ENCODE data around the gene MRPL33.

The MRPL33 gene

DNA sequence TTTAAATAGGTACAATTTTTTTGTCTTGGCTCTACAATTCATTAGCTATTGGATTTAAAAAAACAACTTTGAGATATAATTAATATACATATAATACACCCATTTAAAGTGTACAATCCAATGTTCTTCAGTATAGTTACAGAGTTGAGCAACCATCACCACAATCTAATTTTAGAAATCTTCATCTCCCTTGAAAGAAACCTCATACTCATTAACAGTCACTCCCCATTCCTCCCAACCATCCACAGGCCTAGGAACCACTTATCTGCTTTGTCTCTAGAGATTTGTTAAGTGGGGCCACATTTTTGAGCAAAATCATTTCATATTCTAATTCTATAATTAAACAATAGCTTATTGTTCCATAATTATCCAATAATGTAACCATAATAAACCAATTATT lies 32.6 kb downstream of the MRPL33 start:
- TF ChIP-seq YY1 (IDR thresholded peaks at IDR 0.05; ENCODE audit: low read depth) (no peak), EGR1 (IDR thresholded peaks at IDR 0.05) (no peak), EP300 (IDR thresholded peaks at IDR 0.05; ENCODE audit: borderline replicate concordance) (no peak), USF1 (IDR thresholded peaks at IDR 0.05) (no peak), CREB1 (IDR thresholded peaks at IDR 0.05; ENCODE audit: low read depth) (no peak), REST (IDR thresholded peaks at IDR 0.05; ENCODE audit: low read depth) (no peak), TCF12 (IDR thresholded peaks at IDR 0.05; ENCODE audit: low read depth) (no peak), RAD21 (IDR thresholded peaks at IDR 0.05; ENCODE audit: low read depth) (no peak), TAF1 (IDR thresholded peaks at IDR 0.05; ENCODE audit: low read depth) (no peak), TEAD4 (IDR thresholded peaks at IDR 0.05) (no peak), ZBTB7A (IDR thresholded peaks at IDR 0.05; ENCODE audit: low read depth) (no peak), CEBPB (IDR thresholded peaks at IDR 0.05) (no peak), NFIC (IDR thresholded peaks at IDR 0.05) (no peak), FOXM1 (IDR thresholded peaks at IDR 0.05; ENCODE audit: borderline replicate concordance, low read depth) (no peak)
- TF ChIP-seq, protein P1, sequence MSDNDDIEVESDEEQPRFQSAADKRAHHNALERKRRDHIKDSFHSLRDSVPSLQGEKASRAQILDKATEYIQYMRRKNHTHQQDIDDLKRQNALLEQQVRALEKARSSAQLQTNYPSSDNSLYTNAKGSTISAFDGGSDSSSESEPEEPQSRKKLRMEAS (IDR thresholded peaks at IDR 0.05): no peak

- no peak for TF ChIP-seq USF1 (IDR thresholded peaks at IDR 0.05)
These were observed 33.7 kb downstream of the MRPL33 start for GRCh38 chr2:27805180-27805579.

DNA sequence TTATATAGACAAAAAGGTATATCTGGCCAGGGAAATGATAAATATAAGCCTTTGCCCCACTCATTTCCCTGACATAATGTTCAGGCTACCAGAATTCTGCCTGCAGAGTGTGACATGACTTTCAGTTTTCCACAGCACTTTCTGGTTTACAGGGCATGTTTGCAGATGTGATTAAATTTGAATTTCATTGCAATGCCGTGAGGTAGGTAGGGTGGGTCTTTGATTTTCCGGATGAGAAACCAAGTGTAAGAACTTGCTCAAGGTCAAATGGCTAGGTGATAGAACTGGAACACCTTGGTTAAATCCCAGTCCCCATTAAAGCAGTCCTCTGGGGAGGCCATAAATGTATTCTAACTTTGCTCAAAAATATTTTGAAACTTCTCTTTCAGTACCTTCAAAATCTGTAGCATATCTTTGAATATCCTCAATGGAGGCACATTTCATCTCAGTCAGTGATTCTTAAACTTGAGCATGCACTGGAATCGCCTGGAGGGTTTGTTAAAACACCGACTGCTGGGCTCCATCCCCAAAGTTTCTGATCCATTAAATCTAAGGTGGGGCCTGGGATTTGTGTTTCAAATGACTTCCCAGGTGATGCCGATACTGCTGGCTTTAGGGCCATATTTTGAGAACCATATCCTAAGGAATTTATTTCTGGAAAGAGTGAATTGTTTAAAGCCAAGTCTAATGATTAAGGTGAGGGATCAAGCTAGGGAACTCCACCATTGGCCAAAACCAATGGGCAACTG lies 35.0 kb downstream of the MRPL33 start:
- TF ChIP-seq, protein P1 (IDR thresholded peaks at IDR 0.05): no peak
- TF ChIP-seq REST (IDR thresholded peaks at IDR 0.05; ENCODE audit: low read depth) (no peak), ZBTB7A (IDR thresholded peaks at IDR 0.05; ENCODE audit: low read depth) (no peak), TCF12 (IDR thresholded peaks at IDR 0.05; ENCODE audit: low read depth) (no peak), CEBPB (IDR thresholded peaks at IDR 0.05) (no peak), RAD21 (IDR thresholded peaks at IDR 0.05; ENCODE audit: low read depth) (no peak), NFIC (IDR thresholded peaks at IDR 0.05) (no peak), EP300 (IDR thresholded peaks at IDR 0.05; ENCODE audit: borderline replicate concordance) (no peak), CREB1 (IDR thresholded peaks at IDR 0.05; ENCODE audit: low read depth) (no peak), EGR1 (IDR thresholded peaks at IDR 0.05) (no peak), USF1 (IDR thresholded peaks at IDR 0.05) (no peak), YY1 (IDR thresholded peaks at IDR 0.05; ENCODE audit: low read depth) (no peak), TEAD4 (IDR thresholded peaks at IDR 0.05) (no peak), TAF1 (IDR thresholded peaks at IDR 0.05; ENCODE audit: low read depth) (no peak), FOXM1 (IDR thresholded peaks at IDR 0.05; ENCODE audit: borderline replicate concordance, low read depth) (no peak)

GRCh38 chr2:27807476-27807875 lies 36.0 kb downstream of the MRPL33 start:
- TF ChIP-seq REST (IDR thresholded peaks at IDR 0.05; ENCODE audit: low read depth): no peak
- TF ChIP-seq RAD21 (IDR thresholded peaks at IDR 0.05; ENCODE audit: low read depth): peak; percentile 68

Data from Ishikawa (cell line).